D721Med (cell line): ENCODE results near the gene CFAP251.
"Not testable (repeated sequence)": the region's sequence is repeated elsewhere in the genome, so short reads cannot be mapped to it uniquely, and the experiment has no call there.

Source experiments
- DNase-seq: peaks from one replicate; pipeline ENCODE4 v3.0.0; 2011; ENCODE audit warnings: low spot score; ENCODE audit not compliant: insufficient read length
- FAIRE-seq: peaks from 2 replicates; lab custom pipeline; 2011; peaks lifted over from hg19 to GRCh38; lab: Jason Lieb, UNC
- CTCF ChIP-seq: IDR thresholded peaks from 2 replicates; pipeline ENCODE4 v1.5.1; 2012; ENCODE audit warnings: mild to moderate bottlenecking, control low read depth; ENCODE audit not compliant: insufficient read depth; ENCODE audit errors: missing control alignments

CFAP251 gene

GRCh38 chr12:121875582-121875981 lies 42.8 kb upstream of the CFAP251 start:
- FAIRE-seq: no peak
- no peak for TF ChIP-seq CTCF
- no peak for DNase-seq

- FAIRE-seq, DNase-seq: not testable (repeated sequence)
These were observed 42.3 kb upstream of the CFAP251 start for GRCh38 chr12:121876080-121876447.

- no peak for DNase-seq
- TF ChIP-seq CTCF: no peak
- no peak for FAIRE-seq
These were observed 35.1 kb upstream of the CFAP251 start for GRCh38 chr12:121883315-121883660.

- DNase-seq, FAIRE-seq: not testable (repeated sequence)
These were observed 33.3 kb upstream of the CFAP251 start for GRCh38 chr12:121885129-121885528.

GRCh38 chr12:121888083-121888477 lies 30.3 kb upstream of the CFAP251 start:
- no peak for TF ChIP-seq CTCF
- FAIRE-seq (no peak), DNase-seq (no peak)

GRCh38 chr12:121888478-121889273 lies 29.7 kb upstream of the CFAP251 start, which contains the start of gene PSMD9:
Gene PSMD9, plus strand, starts transcription at chr12:121888790. Its CDS starts 67 bp downstream, at chr12:121888857.
- peak; percentile 76 for TF ChIP-seq CTCF
- DNase-seq: peak; percentile 86
- no peak for FAIRE-seq

- TF ChIP-seq CTCF: no peak
- DNase-seq (no peak), FAIRE-seq (no peak)
These were observed 29.1 kb upstream of the CFAP251 start for GRCh38 chr12:121889274-121889624.

GRCh38 chr12:121889661-121890060 lies 28.7 kb upstream of the CFAP251 start:
- not testable (repeated sequence) for DNase-seq, FAIRE-seq
